Suprapubic skin (tissue), 4 donors: ENCODE data around the gene SGMS2. TPM values are rescaled to one million over a fixed set of nuclear protein-coding genes. Genes with fewer than 3 reads are reported as not detected.
"Not testable (repeated sequence)": the region's sequence is repeated elsewhere in the genome, so short reads cannot be mapped to it uniquely, and the experiment has no call there.

Experiments
- DNase-seq, 2 donors: peaks; one replicate each; pipeline ENCODE4 v3.0.0-alpha.2; 2019; ENCODE audit warnings: low spot score in 2 of 2
- H3K27ac ChIP-seq: fragments of 200-600 bp; sonication (generic); one replicate; pipeline ENCODE4 v1.5.1; 2019
- H3K27me3 ChIP-seq: fragments of 200-600 bp; sonication (generic); one replicate; pipeline ENCODE4 v1.5.1; 2019
- H3K36me3 ChIP-seq: fragments of 200-600 bp; sonication (generic); one replicate; pipeline ENCODE4 v1.5.1; 2019
- H3K4me1 ChIP-seq: fragments of 200-600 bp; sonication (generic); one replicate; pipeline ENCODE4 v1.5.1; 2019
- H3K4me3 ChIP-seq: fragments of 200-600 bp; sonication (generic); one replicate; pipeline ENCODE4 v1.5.1; 2019; ENCODE audit warnings: mild to moderate bottlenecking
- H3K9me3 ChIP-seq: fragments of 200-600 bp; sonication (generic); one replicate; pipeline ENCODE4 v1.5.1; 2019
- EP300 ChIP-seq: sonication (generic); formaldehyde crosslinking; IDR thresholded peaks from one replicate; pipeline ENCODE4 v1.6.1; 2017; ENCODE audit warnings: antibody characterized with exemption
- POLR2A ChIP-seq, 2 donors: fragments of 450-650 bp; IDR thresholded peaks; one replicate each; pipeline ENCODE4 v1.6.1; 2017; ENCODE audit warnings: antibody characterized with exemption in 2 of 2, mild to moderate bottlenecking in 2 of 2, moderate library complexity in 2 of 2
- POLR2AphosphoS5 ChIP-seq, 3 donors: sonication (generic); formaldehyde crosslinking; IDR thresholded peaks; one replicate each; pipeline ENCODE4 v1.6.1; 2017; ENCODE audit warnings: antibody characterized with exemption in 3 of 3
- WGBS: methylation state at CpG from one replicate; pipeline ENCODE4 v1.1.5; 2018; 5-methylcytosine and 5-hydroxymethylcytosine counted together
- total RNA-seq, 4 donors: library from RNA; depleted of rRNA; stranded (reverse); fragments of >200 nt; gene quantifications; one replicate each; pipeline ENCODE4 v1.1.0, GENCODE V29; 2016
- TF ChIP-seq, protein P1 (sequence below), 2 donors: fragments of 200-600 bp in 1 of 2; fragments of 450-650 bp in 1 of 2; sonication (generic) in 1 of 2; IDR thresholded peaks; one replicate each; pipeline ENCODE4 v1.5.1; 2016 to 2019; ENCODE audit warnings: antibody characterized with exemption in 2 of 2, mild to moderate bottlenecking in 1 of 2, moderate library complexity in 1 of 2

Gene SGMS2
- total RNA-seq, 4 donors from 2014 or later: 18.3 to 100 (median 66.6) TPM

DNA sequence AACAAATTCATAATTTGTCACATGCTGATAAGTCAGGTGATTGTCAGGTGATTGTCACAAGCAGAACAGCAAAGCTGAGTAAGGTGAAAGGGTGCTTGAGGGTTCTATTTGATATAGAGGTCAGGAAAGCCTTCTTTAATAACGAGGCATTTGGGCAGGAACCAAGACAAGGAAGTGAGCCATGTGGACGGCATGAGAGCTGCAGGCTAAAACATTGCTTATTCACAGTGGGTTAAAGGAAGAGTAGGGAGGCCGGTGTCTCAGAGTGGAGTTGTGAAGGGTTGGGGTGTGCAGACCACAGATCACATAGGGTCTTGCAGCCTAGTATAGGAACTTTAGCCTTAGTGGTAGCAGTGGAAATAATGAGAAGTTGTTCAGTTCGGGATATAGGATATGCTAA lies 75.3 kb downstream of the SGMS2 start:
- TF ChIP-seq EP300 (no peak), POLR2AphosphoS5 (IDR thresholded peaks at IDR 0.05) (no peak), POLR2A (IDR thresholded peaks at IDR 0.05) (no peak)
- TF ChIP-seq, protein P1, sequence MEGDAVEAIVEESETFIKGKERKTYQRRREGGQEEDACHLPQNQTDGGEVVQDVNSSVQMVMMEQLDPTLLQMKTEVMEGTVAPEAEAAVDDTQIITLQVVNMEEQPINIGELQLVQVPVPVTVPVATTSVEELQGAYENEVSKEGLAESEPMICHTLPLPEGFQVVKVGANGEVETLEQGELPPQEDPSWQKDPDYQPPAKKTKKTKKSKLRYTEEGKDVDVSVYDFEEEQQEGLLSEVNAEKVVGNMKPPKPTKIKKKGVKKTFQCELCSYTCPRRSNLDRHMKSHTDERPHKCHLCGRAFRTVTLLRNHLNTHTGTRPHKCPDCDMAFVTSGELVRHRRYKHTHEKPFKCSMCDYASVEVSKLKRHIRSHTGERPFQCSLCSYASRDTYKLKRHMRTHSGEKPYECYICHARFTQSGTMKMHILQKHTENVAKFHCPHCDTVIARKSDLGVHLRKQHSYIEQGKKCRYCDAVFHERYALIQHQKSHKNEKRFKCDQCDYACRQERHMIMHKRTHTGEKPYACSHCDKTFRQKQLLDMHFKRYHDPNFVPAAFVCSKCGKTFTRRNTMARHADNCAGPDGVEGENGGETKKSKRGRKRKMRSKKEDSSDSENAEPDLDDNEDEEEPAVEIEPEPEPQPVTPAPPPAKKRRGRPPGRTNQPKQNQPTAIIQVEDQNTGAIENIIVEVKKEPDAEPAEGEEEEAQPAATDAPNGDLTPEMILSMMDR (IDR thresholded peaks at IDR 0.05): no peak
- no peaks in the 10 kb centered on the region for H3K36me3 ChIP-seq
- WGBS: 81% methylated on average over 4 of the region's 4 CpGs
- no peaks in the 10 kb centered on the region for H3K27me3 ChIP-seq
- no peaks in the 10 kb centered on the region for H3K9me3 ChIP-seq
- peaks cover 10% of the 10 kb centered on the region for H3K4me1 ChIP-seq
- DNase-seq: no peak
- no peak overlapping the region for H3K27ac ChIP-seq
- H3K4me3 ChIP-seq: no peak overlapping the region

GRCh38 chr4:107900508-107900907 lies 75.8 kb downstream of the SGMS2 start:
- no peaks in the 10 kb centered on the region for H3K27me3 ChIP-seq
- H3K4me1 ChIP-seq: peaks cover 10% of the 10 kb centered on the region
- no peak overlapping the region for H3K27ac ChIP-seq
- 91% methylated on average over 3 of the region's 3 CpGs for WGBS
- H3K4me3 ChIP-seq: no peak overlapping the region
- TF ChIP-seq POLR2AphosphoS5 (IDR thresholded peaks at IDR 0.05) (no peak), EP300 (no peak), POLR2A (IDR thresholded peaks at IDR 0.05) (no peak)
- TF ChIP-seq, protein P1 (IDR thresholded peaks at IDR 0.05): no peak
- H3K9me3 ChIP-seq: no peaks in the 10 kb centered on the region
- DNase-seq: no peak
- H3K36me3 ChIP-seq: no peaks in the 10 kb centered on the region

DNA sequence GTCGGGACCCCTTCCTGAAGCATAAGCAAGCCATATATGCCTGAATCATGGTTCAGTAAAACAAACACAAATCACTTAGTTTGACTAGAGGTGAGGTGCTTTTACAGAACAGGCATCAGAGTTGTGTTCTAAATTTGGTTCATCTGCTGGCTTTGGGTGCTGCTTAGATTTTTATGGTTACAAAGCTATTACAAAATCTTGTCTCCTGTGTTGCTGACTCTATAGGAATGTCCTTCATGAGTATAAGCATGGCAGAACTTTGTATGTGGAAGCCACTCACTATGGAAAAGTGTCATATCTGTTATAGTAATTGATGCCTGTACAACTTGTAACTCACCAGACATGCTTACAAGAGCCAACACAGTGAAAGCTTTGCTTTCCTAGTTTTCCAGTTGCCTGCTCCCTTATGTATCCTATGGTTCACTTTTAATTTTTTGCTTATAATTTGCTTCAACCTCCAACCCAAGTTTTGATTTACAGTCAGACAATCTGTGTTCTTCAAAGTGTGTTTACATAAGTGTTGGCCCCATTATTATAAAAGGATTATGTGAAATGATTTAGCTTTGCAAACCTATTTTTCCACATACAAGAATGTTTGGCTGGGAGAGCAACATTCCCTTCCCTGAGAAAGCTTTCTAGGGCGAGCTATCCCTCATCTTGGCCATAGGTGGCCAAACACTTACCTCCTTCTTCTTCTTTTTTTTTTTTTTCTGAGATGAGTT lies 76.6 kb downstream of the SGMS2 start:
- H3K4me3 ChIP-seq: no peak overlapping the region
- H3K9me3 ChIP-seq: no peaks in the 10 kb centered on the region
- TF ChIP-seq, protein P1 (IDR thresholded peaks at IDR 0.05): no peak
- TF ChIP-seq POLR2AphosphoS5 (IDR thresholded peaks at IDR 0.05) (no peak), POLR2A (IDR thresholded peaks at IDR 0.05) (no peak), EP300 (no peak)
- no peaks in the 10 kb centered on the region for H3K36me3 ChIP-seq
- no peaks in the 10 kb centered on the region for H3K27me3 ChIP-seq
- DNase-seq: no peak
- WGBS: 83% methylated on average over 2 of the region's 2 CpGs
- peaks cover 7% of the 10 kb centered on the region for H3K4me1 ChIP-seq
- no peak overlapping the region for H3K27ac ChIP-seq

DNA sequence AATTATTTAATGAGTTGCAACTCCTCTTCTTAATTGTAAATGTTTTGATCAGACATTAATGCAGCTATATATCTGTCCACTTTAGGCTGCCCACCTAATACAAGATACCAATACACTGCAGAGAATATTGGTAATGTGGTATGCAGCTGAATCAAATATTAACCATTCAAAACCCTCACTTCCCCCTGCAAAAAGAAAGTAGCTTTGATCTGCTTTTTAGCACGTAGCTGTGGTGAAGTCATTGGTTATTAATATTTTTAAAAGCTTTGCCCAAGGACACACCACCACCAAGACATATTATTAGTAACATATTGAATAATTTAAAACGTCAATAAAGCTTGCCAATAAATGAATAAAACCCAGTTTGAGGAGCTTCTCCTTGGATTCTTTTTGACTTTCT lies 78.0 kb downstream of the SGMS2 start:
- Histone ChIP-seq H3K4me1 (no peaks in the 10 kb centered on the region), H3K9me3 (no peaks in the 10 kb centered on the region), H3K4me3 (no peak overlapping the region), H3K36me3 (no peaks in the 10 kb centered on the region), H3K27ac (no peak overlapping the region), H3K27me3 (no peaks in the 10 kb centered on the region)
- 74% methylated on average over 2 of the region's 2 CpGs for WGBS
- no peak for DNase-seq
- TF ChIP-seq POLR2AphosphoS5 (IDR thresholded peaks at IDR 0.05) (no peak), EP300 (no peak), POLR2A (IDR thresholded peaks at IDR 0.05) (no peak)
- TF ChIP-seq, protein P1 (IDR thresholded peaks at IDR 0.05): no peak

DNA sequence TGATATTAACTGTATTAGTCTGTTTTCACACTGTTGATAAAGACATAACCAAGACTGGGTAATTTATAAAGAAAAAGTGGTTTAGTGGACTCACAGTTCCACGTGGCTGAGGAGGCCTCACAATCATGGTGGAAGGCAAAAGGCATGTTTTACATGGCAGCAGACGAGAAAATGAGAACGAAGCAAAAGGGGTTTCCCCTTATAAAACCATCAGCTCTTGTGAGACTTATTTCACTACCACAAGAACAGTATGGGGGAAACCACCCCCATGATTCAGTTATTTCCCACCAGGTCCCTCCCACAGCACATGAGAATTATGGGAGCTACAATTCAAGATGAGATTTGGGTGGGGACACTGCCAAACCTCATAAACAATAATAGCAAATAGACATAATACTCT lies 80.3 kb downstream of the SGMS2 start:
- H3K27me3 ChIP-seq, H3K4me1 ChIP-seq, H3K27ac ChIP-seq, H3K9me3 ChIP-seq, H3K4me3 ChIP-seq, H3K36me3 ChIP-seq, DNase-seq: not testable (repeated sequence)
- WGBS: 91% methylated on average over 3 of the region's 3 CpGs
